Panc1 (cell line): ENCODE results near the gene GLI1.

Experiments
- CTCF ChIP-seq: fragments of 450-650 bp; IDR thresholded peaks from 2 replicates; pipeline ENCODE4 v1.5.1; 2017; ENCODE audit warnings: mild to moderate bottlenecking
- POLR2AphosphoS5 ChIP-seq: IDR thresholded peaks from 2 replicates; pipeline ENCODE4 v1.6.1; 2012; ENCODE audit warnings: mild to moderate bottlenecking, low read depth, low read length, moderate library complexity
- REST ChIP-seq, 2 experiments: IDR thresholded peaks; 2 replicates each; pipeline ENCODE4 v1.6.1; 2011 to 2012; ENCODE audit warnings: low read depth in 2 of 2, control low read depth in 1 of 2, low read length in 1 of 2, mild to moderate bottlenecking in 1 of 2, moderate library complexity in 1 of 2; ENCODE audit not compliant: insufficient read depth in 1 of 2
- SIN3A ChIP-seq: IDR thresholded peaks from 2 replicates; pipeline ENCODE4 v1.6.1; 2012; ENCODE audit warnings: low read depth, mild to moderate bottlenecking, low read length, moderate library complexity, borderline replicate concordance; ENCODE audit not compliant: insufficient read depth
- TCF7L2 ChIP-seq: IDR thresholded peaks from 2 replicates; pipeline ENCODE4 v1.6.1; 2011; ENCODE audit warnings: mild to moderate bottlenecking, low read depth, low read length, inconsistent platforms

- TF ChIP-seq SIN3A (no peak), POLR2AphosphoS5 (no peak), CTCF (no peak), REST (IDR thresholded peaks at IDR 0.05; ENCODE audit: insufficient read depth in 1 of 2, low read depth in 2 of 2, low read length in 1 of 2) (no peak), TCF7L2 (no peak)
These were observed 8.3 kb downstream of the GLI1 start for GRCh38 chr12:57467915-57468314.
